Bronchus fibroblast of lung (primary cell): ENCODE measurements around the gene GOLGA8J. TPM values are rescaled to one million over a fixed set of nuclear protein-coding genes. Genes with fewer than 3 reads are reported as not detected.

Experiments
- total RNA-seq: library from RNA; depleted of rRNA; stranded (reverse); fragments of >200 nt; gene quantifications from 2 replicates; pipeline ENCODE4 v1.2.3, GENCODE V29; 2015

GOLGA8J gene, protein sequence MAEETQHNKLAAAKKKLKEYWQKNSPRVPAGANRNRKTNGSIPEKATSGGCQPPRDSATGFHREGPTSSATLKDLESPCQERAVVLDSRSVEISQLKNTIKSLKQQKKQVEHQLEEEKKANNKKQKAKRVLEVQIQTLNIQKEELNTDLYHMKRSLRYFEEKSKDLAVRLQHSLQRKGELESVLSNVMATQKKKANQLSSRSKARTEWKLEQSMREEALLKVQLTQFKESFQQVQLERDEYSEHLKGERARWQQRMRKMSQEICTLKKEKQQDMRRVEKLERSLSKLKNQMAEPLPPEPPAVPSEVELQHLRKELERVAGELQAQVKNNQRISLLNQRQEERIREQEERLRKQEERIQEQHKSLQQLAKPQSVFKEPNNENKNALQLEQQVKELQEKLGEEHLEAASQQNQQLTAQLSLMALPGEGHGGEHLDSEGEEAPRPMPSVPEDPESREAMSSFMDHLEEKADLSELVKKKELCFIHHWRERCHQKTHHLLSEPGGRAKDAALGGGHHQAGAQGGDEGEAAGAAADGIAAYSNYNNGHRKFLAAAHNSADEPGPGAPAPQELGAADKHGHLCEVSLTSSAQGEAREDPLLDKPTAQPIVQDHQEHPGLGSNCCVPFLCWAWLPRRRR
- not detected in 2 replicates for total RNA-seq

DNA sequence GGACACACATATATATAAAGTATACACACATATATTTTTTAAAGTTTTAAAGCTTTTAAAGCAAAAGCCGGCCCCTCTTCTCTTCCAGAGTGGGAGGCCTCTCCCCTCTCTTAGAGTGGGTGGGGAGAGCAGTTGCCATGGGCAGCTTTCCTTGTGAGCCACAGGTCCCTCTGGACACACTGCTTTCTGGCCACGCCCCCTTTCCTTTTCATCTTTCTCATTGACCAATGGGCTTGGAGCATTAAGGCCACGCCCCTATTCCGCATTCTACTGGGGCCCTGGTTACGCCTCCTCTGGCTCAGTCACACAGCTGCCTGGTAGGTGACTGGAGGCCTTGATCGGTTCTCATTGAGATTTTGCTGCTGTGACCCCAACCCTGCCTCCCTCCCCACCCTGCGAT, at the start of gene GOLGA8J:
Gene GOLGA8J, plus strand, starts transcription at position 301 of the 400 bp plus-strand sequence. Its CDS starts 98 bp downstream, at position 399.

DNA sequence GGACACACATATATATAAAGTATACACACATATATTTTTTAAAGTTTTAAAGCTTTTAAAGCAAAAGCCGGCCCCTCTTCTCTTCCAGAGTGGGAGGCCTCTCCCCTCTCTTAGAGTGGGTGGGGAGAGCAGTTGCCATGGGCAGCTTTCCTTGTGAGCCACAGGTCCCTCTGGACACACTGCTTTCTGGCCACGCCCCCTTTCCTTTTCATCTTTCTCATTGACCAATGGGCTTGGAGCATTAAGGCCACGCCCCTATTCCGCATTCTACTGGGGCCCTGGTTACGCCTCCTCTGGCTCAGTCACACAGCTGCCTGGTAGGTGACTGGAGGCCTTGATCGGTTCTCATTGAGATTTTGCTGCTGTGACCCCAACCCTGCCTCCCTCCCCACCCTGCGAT, 52.0 kb downstream of the GOLGA8J start, which contains the start of gene GOLGA8T:
Gene GOLGA8T, plus strand, starts transcription at position 301 of the 400 bp plus-strand sequence. Its CDS starts 98 bp downstream, at position 399.

Other genes starting within 250 kb of the GOLGA8J start
- gene GOLGA8T, start 52.1 kb downstream of the GOLGA8J start, total RNA-seq = 0.15 TPM in 1 of 2 replicates, not detected in the other